Measurements from ENCODE around the gene STRN.
"Not testable (repeated sequence)": the region's sequence is repeated elsewhere in the genome, so short reads cannot be mapped to it uniquely, and the experiment has no call there.

Gene STRN

DNA sequence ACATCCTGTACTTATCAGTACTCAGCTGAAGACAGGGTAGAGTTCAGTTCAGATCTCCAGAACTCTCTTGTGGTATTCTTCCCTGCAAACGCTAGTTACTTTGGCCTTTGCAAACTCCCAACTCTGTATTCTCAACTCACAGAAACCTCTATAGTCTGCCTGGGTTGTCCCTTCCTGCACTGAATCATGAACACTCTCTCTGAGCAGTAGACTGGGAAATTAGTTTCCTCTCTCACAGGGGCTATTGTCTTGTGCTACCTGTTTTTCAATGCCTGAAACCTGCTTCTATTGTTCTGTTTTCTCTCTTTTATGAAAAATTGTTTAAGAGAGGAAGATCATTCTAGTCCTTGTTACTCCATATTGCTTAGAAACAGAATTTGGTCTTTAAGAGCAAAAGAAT, 135.2 kb downstream of the STRN start:
- no peak for FAIRE-seq

DNA sequence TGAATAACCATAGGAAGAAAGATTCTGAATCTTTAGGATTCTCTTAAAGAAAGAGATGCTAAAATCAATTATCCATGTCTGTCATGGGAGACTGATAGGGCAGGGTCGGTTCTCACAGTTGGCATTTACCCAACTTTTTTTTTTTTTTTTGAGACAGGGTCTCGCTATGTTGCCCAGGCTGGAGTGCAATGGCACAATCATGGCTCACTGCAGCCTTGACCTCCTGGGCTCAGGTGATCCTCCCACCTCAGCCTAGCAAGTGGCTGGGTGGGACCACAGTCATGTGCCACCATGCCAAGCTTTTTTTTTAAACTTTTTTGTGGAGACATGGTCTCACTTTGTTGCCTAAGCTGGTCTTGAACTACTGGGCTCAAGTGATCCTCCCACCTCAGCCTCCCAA, 141.7 kb downstream of the STRN start:
- not testable (repeated sequence) for FAIRE-seq

DNA sequence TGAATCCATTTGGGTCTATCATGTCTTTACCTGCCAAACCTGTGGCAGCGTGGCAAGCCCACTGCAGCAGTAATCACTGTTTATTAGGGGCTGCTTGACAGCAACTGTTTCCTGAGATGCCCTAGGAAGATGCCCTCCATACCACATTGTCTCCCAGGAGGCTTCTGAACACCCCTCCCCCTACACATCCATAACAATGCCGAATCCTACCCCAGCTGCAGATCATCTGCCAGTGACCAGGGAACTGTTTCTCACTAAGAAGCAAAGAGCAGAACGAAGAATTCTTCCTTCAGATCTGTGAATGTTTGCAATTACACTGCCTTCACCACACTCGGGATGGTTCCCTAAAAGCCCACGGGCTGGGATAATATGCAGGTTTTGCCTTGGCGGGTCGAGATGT, 142.1 kb downstream of the STRN start:
- no peak for FAIRE-seq

DNA sequence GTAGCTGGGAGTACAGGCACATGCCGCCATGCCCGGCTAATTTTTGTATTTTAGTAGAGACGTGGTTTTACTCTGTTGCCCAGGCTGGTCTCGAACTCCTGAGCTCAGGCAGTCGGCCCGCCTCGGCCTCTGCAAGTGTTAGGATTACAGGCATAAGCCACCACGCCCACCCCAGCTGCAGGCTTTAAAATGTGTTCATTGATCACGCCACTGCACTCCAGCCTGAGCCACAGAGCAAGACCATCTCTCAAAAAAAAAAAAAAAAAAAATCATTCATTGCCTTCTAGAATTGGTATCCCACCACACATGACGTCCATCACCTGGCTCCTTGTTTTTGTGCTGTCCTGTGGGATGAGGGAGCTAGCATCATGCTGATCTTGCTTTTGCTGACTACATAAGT, 142.5 kb downstream of the STRN start:
- FAIRE-seq: no peak

DNA sequence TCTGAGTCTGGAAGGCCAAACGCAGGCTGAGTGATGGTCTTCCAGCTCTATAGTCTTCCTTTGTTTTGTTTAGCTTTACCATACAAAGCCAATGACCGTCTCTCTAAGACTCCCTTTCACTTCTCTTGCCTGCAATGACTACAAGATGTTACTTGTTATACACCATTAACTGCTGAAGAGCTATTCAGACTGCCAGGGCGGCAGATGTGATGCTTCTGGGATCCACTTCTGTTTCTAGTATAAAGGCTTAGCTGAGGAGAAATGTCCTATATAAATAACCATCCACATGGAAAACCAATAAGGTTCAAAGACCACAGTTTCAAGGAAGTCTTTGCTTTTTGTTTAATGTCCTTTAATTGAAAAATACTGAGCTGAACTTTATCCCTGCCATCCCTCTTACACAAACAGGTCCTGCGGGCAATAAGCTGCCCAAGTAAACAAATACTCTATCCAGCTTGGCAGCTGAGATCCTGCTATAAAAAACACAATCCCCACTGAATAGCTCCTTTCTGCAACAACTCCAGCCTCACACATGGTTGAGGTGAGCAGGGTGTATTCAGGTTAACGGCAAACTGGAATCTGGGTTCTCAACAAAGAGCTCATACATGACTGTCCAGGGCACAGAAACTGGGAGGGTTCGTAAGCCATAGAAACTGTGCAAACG, 145.3 kb downstream of the STRN start:
- FAIRE-seq: no peak

DNA sequence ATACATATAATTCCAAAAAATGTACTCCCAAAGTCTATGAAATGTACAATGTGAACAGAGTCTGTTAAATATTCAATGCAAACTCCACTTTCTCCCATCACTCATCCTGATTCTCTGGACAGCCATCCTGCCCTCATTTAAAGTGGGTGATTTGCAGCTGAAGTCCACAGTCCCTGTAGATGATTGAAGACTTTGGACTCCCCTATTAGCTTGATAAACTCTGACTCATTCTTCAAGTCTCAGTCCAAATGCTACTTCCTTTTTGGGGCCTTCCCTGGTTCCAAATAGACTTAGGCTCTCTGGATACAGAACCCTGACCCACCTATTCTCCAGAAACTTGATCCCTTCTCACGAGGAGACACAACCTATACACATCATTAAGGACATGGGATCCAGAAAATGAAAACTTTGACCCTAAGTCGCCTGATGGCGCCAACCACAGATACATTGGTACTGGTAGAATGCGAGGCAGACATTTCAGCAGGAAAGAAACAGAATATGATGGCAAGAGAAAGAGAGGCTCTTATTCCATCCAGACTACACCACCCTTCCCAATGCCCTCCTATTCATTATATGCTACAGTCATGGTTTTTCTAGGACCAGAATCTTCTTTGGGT, 147.1 kb downstream of the STRN start:
- FAIRE-seq: no peak

DNA sequence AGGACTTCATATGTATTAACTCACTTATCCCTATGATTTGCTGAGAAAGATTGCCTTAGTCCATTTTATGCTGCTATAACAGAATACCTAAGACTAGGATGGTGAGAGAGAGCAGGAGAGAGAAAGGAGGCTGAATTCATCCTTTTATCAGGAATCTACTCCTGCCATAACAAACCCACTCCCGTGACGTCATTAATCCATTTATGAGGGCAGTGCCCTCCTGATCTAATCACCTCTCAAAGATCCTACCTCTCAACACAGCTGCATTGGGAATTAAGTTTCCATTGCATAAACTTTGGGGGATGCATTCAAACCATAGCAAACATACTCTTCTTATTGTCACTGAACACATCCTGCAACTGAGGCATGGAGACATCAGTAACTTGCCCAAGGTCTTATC, 147.8 kb downstream of the STRN start:
- FAIRE-seq: no peak

DNA sequence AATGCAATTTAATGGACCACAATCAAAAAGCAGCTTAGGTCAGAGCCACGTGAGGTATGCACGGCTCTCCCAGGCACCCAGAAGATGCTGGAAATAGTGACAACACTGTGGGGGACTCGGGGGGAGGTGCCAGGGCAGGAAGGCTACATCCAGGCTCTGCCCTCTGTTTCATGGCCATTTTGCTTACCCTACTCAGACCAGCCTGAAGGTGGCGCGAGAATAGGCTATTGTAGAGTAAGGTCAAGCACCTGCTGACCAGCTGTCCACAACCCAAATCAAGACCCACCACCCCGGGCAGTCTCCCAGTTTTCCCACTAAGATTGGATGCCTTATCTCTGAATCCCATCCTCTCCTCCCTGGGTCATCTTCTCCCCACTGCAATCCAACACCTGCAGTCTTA, 154.1 kb downstream of the STRN start:
- no peak for FAIRE-seq

DNA sequence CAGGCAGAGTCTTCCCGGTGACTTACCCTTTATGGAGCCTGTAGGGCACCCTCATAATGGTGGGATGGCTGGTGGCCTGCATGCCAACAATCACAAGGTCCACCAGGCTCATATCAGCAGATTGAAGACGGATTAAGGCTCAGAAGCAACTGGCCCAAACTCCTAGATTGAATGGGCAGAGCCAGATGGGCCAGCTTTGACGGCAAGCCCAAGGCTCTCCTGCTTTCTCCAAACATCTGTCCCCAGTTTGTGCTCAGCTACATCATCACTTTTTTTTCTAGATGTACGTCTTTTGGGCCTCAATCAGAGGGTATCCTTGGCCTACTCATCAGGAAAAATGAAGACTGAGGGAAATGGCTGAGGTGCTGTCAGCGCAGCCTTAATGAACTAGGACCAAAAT, 155.3 kb downstream of the STRN start:
- FAIRE-seq: no peak

DNA sequence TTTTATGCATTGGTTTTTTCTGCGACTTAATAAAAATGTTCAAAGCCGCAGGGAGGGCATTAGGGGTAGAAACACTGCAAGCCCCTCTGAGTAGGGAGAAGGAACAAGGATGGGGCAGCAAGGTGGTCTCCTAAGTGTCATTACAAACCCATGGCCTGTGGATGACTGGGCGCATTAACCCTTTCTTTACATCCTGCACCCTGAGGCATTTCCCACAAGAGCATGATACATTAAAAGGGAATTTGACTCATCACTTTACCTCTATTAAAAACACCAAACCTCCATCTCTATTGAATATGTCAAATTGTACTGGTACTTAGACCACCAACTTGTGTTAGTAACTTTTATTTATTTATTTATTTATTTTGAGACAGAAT, 157.3 kb downstream of the STRN start:
- FAIRE-seq: no peak

DNA sequence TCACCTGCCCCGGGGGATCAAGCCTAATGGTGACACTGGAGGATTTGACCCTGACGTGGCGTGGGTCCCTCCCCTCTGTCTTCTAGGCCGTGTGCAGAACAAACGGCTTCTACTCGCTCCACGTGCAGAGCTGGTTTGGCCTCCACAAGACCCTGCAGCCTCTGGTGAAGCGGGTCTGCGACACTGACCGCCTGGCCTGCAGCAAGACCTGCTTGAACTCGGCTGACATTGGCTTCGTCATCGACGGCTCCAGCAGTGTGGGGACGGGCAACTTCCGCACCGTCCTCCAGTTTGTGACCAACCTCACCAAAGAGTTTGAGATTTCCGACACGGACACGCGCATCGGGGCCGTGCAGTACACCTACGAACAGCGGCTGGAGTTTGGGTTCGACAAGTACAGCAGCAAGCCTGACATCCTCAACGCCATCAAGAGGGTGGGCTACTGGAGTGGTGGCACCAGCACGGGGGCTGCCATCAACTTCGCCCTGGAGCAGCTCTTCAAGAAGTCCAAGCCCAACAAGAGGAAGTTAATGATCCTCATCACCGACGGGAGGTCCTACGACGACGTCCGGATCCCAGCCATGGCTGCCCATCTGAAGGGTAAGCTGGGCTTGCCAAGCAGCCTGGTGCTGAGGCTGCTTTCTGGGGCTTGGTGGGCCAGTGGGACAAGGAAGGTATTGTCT, 157.8 kb downstream of the STRN start:
- no peak for FAIRE-seq

DNA sequence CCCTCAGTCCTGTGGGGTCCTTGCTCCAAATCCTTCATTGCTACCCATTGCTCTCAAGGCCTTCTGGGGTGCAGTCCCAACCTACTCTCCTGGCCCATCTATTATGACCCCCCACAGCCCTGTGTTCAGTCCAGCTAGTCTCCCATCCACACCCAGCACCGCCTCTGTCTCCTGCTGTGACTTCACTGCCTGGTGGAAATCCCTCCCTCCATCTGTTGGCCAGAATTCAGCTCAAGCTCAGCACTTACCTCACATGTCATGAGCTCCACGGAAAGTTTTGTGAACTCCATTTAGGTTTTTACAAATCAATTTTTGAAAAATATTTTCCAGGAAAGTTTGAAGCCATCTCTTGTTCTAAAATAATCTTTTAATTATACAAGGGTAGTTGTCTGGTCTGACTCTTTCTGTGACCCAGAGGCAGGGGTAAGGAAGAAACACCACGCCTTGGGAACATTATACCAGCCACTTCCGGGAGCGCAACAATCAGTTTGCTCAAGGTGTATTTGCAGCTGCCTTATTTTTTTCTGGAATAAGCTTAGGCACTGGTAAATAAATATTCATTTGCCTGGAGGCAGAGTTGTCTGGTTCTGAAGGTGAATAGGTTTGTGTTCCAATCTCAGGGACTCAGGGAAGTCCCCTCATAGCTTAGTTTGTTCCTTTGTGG, 159.0 kb downstream of the STRN start:
- no peak for FAIRE-seq

DNA sequence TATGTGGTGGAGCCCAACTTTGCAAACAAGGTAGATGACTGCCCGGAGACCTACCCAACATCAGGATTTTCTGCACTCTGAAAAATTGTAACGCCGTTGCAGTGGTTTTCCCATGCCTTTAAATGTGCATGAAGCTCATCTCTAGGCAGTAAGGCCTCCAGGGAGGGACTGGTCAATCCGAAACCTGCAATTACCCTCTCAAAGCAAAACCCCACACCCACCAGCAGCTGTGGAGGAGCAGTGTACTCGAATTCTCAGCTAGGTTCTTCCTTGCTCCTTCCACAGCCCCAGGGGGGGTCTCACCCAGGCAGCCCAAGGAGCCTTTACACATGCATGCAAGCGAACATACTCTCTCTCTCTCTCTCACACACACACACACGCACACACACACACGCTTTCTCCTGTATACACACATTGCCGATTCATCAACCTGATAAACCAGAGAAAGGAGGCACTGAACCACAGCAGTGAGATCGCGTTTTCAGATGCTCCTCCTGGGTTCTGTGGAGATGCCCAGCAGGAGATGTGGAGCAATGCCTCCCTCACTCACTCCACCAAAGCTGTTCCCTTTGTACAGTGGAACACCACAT, 160.6 kb downstream of the STRN start:
- no peak for FAIRE-seq

DNA sequence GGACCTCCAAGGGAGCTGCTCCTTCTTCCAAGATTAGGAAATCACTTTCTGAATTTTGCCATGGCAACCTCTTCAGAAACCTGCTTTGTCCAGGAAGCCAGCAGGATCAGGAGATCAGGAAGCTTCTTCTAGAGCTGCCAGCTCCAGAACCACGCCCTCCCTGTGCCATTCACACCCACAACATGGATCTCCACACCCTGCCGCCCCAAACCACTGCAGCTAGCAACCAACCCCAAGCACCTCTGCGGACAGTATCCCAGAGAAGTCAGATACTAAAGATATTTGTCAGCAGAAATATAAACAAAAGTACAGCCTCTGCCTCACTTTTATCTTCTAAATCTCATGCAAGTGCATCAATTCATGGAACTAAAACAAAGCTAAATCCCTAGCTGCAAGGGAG, 163.4 kb downstream of the STRN start:
- no peak for FAIRE-seq

DNA sequence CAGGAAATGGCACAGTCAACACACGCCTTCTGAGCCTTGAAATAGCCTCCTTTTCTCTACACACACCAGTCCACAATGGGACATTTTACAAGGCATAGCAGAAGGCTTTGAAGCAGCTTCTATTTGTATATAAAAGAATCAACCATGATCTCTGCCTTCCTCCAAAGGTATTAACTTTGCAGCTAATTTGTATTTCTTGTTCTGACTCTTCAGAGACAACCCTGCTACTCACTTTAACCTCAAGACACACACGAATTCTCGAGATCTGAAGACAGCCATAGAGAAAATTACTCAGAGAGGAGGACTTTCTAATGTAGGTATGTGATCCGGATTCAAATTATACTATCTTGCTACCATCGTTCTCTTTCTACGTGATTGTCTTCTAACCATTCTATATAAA, 165.2 kb downstream of the STRN start:
- no peak for FAIRE-seq

DNA sequence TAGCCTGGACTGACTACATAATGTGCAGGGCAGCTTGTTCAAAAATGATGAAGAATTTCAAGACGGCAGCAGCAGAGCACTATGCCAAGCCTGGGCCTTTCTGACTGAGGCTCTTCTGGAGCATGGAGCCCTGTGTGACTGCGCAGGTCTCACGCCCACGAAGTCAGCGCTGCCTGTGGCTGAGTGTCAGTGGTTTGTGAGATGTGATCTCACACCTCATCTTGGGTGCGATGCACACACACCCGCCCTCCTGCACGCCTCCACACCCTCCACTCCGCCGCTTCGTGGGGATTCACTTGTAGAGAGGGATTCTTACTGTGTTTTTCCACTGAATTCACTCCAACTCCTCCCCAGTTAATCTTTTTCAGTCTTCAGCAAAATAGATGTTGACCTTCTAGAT, 166.0 kb downstream of the STRN start:
- no peak for FAIRE-seq

DNA sequence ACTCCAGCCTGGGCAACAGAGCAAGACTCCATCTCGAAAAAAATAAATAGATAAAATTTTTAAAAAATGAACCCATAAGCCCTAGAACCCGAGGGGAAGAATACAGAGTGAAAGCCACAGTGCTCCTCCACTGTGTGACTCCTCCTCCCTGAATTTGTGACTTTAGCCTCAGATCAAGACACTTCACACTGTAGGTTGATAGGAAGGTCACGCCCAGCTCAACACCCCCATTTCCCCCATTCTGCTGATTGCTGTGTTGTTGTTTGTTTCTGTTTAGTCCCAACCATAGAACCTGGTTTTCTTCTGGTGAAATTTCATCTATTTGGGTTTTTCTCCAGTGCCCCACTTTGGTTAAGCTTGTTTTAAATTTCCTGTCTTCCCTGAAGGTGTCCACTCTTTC, 167.6 kb downstream of the STRN start:
- FAIRE-seq: no peak

DNA sequence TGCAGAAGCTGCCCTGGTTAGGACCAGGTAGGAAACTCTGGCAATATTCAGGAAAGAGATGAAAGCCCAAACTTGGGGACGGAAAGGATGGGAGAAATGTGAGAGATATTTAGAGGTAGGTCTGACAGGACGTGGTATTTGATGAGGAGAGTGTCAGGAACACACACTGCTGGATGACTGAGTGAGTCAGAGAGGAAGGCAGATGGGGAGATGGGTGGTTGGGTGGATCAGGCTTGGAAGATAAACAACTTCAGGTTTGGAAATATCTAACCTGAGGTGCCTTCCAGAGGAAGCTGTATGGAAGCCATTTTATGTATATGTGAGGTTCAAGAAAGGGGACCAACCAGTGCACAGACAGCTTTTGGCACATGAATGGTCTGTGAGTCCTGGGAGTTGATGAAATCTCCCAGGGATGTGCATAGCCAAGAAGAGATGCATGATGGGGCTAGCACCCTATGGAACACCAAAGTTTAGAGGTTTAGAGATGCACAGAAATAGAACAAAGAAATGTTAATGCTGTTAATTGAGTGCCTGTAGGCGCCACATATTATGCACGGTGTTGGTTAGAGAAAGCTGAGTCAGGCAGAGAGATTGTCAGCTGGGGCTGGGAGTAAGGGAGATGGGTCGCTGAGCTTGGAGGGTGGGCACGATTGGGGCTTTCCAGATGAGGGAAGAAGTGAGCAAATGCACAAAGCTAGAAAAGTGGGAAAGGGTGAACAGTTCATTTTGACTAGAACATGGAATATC, 168.8 kb downstream of the STRN start:
- no peak for FAIRE-seq
